HG02571 (cell line): ENCODE measurements around the gene ADARB1.

ENCODE experiments used
- ATAC-seq: cut with Tn5 transposase; IDR thresholded peaks from one replicate; pipeline ENCODE4 v1.9.1; 2021; ENCODE audit warnings: mild to moderate bottlenecking, moderate library complexity; ENCODE audit not compliant: unreplicated experiment

ADARB1 gene

DNA sequence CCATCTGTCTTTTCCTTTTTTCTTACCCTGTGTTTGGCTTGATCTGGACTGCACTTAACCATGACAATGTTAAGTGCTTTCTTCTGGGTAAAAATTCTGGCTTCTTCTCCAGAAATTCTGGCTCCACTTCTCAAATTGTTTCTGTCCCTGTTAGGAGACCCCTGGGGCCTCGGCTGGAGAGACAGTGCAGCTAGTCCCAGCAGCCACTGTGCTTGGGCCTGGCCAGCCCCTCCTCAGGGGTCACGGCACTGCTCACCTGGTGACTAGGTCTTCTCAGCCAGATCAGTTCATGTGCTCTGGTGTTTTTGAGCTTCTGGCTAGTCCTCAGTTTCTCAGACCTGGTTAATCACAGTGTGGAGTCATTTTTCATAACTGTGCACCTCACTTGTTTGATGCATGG is 72.4 kb downstream of the ADARB1 start:
- ATAC-seq, result no peak

DNA sequence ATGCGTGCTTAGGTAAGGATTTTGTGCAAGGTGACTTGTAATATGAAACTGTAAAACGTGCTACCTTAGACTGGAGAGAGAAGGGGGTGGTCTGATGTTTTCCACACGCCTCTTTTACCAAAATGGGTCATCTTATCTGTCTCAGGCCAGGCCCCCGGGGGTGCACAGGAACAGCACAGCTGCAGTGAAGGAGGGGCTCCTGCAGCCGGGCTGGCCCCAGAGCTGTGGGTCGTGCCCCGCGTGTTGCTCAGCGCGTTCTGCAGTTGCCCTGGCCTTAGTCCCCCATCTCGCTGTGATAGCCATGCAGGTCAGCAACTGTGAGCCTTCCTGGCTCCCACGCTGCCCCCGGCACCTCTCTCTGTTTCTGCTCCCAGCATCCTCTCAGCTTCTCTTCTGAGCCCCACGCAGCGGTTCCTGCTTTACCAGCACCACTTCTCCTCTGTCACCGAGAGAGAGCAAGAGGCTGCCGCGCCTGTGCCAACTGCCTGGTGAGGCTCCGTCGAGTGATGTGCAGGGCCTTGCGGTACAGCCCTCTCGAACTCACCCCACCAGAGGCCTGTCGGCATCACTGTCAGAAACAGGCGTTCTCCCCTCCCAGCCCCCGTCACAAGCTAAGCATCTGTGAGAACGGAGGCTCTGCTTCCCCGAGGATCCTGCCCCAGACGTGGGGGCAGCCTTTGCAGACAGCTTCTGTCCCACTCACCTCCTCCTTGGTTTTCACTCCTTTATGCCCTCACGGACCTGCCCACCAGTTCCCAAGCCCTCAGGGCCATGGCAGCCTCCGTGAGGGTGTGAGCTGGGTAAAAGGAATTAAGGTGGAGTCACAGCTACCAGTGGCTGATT is 73.3 kb downstream of the ADARB1 start:
- ATAC-seq, result no peak

DNA sequence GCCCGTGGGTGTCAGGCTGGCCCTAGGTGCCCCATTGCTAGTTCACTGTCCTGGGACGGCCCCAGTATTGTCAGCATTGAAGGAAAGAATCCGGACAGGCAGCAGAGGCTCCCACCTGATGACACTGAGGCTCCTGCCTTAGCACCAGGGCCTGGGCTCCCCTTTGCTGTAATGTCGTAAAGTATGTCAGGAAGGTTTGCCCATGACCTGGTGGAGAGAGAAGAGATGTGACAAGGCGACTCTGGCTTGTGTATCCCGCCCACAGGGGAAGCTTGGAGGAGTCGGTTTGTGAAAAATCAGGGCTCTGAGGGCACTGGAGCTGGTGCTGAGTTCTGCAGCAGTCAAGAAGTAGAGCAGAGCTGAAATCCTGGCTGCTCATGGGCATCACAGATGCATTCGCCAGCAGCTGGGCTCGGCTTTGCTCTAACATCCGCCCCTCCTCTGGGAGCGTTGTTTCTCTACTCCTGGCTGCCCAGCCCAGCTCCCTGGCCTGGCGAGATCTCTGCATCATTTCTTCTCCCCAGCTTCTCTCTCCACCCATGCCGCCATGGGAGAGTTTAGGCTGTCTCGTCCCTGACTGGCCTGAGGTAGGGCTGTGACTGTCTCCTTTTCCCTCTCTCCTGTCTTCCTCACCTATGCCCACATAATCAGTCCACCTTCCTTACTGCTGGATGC is 74.1 kb downstream of the ADARB1 start:
- no peak for ATAC-seq

DNA sequence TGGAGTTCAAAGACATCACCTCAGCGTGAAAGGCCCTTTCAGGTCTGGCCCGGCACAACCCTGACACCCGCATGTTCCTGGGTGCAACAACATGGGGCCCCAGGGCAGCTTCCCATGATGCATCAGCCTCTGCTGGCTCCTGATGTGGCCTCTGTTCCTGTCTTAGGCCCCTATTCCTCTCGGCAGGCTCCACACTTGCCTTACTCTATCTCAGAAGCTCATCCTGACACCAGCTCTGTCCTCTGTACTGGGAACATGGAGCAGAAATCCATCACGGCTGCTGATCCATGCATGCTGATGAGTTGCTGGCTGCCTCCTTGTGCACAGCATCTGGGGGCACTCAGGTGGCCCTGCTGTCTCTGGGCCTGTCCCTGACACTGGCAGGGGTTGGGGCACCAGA is 74.6 kb downstream of the ADARB1 start:
- no peak for ATAC-seq

DNA sequence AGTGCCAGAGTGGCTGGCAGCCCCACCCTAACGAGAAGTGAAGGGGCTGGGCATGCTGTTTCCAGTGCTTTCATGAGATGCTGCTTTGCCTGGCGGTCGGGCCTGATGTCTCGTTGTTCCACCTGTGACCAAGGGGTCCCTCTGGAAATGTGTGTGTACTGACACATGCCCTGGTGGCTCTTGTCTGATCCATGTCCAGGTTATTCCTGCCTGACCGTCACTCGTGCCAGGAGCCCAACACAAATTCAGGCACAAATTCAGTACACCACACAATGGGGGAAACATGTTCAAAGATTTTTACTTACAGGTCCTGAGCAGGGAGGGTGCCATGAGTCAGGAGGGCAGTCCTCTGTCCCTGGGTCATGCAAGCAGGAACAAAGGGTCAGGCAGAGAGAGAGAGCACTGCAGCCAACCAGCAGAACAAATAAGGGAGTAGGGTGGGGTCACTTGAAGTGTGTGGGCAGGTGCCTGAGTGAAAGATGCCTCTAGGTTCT is 76.3 kb downstream of the ADARB1 start:
- ATAC-seq, result no peak

DNA sequence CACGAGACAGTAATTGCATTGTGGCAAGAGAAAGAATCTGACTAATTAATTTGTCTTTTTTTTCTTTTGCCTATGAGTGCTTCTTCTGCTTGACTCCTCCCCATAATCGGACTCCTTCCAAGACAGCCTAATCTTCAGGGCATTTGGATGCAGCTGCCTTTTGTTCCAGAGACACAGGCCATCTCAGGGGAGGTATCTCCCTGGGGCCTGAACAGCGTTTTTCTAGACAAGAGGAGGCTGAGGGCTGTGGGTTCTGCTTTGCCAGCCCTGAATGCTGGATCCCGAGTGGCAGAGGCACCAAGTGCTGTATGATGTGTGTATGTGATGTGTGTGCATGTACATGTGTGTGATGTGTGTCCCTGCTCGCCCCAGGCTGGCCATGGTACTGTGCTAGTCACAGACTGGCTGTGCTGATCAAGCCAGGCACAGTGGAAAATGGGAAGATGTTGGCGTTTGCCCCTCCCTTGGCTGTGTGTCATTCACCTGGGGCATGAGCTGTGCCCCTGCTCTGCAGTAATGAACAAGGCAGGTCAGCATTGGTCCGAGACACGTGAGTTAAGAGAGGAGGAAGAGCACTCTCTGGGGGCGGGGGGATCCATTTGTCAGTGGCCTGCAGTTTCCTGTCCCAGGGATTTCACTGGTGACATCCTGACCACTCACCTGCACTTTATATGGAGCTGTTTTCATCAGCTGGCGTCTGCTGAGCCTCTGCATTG is 77.2 kb downstream of the ADARB1 start:
- ATAC-seq, result no peak

DNA sequence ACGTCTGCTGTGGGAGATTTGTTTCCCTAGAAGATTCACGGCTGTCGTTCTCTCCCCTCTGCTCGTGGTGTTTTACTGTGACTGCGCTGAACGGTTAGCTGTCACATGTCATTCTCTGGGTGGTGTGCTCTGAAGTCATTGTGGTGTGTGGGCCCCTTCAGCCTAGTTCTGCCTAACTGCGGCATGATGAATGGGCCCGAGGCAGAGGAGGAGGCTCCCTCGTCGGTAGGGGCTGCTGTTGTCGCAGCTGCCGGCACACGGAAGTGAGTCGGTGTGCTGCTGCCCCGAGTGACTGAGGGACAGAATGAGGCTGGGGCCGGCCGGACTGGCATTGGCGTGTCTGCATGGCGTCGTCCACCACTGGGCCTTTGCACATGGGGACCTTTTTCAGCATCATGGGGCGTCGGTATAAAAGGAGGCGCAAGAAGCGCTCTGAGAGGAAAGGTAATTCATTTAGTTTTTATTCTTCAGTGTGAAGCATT is 77.9 kb downstream of the ADARB1 start:
- ATAC-seq, result no peak

DNA sequence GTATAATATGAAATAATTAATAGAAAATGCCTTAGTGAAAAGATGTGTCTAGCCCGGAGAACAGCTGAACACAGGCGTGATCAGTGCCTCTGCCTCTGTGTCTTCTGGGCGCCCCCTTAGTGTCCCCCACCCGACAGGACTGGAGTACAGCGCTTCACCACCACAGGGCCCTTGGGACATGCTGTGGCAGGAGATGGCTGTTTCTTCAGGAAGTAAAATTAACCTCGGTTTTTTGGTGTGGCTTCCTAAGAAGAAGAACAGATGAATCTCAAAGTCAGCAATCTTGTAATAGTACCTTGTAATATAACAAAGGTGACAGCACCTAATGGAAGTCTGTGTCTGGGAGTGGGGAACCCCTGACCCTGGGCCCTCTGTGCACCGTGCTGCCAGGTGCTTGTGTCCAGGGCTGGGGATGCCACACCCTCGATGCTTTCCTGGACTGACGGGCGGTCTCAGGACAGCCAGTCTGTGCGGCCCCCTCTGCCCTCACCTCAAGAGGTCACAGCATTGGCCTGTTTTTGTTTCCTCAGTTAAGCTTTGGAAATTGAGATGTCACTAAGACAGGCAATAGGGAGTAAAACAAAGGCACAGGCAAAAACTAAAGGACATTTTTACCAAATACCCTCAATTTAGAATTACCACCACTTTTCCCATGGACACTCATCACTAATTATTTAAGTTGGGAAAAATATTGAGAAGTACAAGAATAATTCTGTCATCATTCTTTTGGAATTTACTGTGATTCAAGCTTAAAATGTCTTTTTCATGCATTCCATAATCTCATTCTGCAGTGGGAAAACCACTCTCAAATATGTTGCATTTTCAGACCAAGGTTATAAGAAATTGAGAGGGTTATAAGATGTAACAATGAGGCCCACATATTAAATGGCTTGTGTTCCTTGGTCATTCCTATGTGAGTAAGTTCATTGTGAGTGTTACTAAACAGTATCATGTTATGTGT is 79.3 kb downstream of the ADARB1 start:
- no peak for ATAC-seq

DNA sequence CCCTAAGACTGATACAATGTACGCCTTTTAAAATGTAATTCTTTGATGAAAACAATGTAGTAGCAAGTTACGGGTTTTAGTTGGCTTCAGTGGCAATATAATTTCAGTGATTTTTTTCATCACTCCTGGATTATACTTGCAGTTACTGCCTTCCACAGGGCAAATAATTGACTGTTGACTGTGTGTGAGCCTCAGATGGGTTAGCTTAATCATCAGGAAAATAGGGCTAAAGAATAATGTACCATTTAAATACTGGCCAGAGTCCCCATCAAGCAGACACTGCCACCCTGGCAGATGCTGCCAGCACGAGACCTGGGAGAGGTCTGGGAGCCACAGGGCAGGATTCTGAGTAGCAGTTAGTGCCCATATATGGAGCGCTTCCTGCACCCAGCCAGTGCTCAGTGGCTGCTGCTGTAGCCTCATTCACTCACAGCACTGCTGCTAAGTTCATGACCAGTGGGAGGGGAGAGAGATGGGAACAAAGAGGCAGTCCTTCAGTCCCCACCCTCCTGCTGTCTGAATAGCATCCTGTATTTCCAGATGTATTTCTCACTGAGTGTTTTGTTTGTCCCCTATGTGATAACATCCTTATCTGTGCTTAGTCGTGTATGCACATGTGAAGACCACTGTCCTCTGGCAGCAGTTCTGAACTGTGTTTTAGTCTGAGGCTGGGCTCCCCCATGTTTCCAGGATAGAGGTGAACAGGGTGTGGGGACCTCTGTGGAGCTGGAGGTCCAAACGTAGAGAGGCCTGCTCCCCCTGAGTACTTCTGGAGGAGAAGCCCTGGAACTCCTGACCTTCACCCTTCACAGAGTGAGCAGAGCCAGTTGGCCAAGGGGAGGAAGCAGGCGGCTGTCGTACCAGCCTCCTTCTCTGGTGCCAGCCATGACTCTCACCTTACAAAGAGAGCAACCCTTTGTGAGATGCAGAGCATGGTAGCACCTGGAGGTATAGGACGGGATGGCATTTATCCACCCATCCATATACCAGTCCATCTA is 80.4 kb downstream of the ADARB1 start:
- ATAC-seq, result no peak

DNA sequence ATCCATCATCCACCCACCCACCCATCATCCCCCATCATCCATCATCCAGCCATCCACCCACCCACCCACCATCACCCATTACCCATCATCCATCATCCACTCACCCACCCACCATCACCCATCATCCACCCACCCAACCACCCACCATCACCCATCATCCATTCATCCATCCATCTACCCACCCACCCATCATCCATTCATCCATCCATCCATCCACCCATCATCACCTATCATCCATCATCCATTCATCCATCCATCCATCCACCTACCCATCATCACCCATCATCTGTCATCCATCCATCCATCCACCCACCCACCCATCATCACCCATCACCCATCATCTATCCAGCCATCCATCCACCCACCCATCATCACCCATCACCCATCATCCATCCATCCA is 81.5 kb downstream of the ADARB1 start:
- no peak for ATAC-seq

DNA sequence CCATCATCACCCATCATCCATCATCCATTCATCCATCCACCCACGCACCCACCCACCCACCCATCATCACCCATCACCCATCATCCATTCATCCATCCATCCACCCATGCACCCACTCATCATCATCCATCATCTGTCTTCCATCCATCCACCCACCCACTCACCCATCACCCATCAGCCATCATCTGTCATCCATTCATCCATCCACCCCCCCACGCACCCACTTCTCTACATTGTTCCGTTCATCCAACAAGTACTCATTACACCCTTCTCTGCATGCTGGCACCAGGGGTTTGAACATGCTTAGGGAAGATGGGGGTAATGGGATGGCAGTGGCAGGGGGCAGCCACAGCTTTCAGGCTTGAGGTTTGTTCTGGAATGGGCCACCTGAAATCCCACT is 82.1 kb downstream of the ADARB1 start:
- ATAC-seq, result no peak

DNA sequence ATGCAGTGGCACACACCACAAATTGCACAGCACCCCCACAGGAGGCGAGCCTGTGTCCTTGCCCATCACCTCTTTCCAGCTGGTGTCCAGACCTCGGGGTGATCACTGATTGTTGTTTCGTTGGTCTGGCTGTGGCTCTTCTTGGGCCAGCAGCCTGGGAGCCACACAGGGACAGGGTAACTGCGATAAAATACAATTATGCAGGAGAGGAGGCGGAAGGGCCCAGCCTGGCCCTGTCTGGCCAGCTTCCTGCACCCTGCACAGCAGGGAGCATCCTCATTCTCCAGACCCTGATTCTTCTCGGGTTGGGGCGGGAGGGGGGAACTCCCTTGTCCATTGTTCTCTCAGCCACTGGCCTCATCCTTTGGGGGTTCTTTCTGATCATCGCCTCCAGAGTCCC is 83.6 kb downstream of the ADARB1 start:
- ATAC-seq, result no peak

DNA sequence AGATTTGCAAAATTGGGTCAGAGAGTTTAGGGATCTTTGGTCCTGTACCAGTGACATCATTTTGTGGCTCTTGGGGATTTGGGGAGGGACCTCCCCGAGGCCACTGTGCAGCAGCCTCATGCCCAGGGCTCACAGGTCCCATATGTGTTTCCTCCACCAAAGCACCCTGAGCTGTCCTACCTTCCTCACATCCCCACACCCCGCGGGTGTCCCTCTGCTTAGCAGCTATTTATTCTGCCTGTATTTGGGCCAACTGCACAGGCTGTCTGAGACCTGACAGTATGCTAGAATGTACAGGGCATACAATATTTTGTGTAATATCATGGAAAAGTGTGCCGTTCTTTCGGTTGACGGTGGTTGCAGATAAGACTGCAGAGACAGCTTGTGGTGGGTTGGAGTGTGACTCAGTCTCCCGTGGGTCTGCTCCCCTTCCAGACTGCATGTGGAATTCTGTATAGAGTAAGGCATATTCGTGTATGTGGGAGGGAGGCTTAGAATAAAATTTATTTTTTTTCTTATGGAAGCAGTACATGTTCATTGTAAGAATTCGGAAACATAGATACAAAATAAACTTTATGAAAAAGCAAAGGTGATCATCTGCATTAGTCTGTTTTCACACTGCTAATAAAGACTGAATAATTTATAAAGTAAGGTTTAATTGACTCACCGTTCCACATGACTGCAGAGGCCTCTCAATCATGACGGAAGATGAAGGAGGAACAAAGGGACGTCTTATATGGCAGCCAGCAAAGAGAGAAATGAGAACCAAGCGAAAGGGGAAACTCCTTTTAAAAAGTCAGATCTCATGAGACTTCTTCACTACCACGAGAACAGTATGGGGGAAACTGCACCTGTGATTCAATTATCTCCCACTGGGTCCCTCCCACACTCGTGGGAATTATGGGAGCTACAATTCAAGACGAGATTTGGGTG is 84.4 kb downstream of the ADARB1 start:
- no peak for ATAC-seq

DNA sequence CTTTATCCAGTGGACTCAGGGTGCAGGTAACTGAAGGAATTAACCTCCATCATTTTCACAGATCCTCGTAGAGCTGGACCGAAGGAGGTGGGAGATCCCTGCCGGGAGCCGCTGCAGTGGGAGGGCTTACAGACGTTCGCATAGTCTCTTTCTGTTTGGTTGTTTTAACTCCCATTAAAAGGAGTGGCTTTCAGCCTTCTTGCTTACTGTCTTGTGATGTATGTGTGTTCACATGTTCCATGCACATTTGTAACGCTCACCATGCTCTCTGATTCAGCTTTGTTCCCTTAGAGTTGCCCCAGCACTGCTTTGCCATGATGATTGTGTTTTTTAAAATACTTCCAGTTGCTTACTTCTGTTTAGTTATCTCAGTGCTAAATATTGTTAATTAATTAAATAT is 85.8 kb downstream of the ADARB1 start:
- no peak for ATAC-seq

DNA sequence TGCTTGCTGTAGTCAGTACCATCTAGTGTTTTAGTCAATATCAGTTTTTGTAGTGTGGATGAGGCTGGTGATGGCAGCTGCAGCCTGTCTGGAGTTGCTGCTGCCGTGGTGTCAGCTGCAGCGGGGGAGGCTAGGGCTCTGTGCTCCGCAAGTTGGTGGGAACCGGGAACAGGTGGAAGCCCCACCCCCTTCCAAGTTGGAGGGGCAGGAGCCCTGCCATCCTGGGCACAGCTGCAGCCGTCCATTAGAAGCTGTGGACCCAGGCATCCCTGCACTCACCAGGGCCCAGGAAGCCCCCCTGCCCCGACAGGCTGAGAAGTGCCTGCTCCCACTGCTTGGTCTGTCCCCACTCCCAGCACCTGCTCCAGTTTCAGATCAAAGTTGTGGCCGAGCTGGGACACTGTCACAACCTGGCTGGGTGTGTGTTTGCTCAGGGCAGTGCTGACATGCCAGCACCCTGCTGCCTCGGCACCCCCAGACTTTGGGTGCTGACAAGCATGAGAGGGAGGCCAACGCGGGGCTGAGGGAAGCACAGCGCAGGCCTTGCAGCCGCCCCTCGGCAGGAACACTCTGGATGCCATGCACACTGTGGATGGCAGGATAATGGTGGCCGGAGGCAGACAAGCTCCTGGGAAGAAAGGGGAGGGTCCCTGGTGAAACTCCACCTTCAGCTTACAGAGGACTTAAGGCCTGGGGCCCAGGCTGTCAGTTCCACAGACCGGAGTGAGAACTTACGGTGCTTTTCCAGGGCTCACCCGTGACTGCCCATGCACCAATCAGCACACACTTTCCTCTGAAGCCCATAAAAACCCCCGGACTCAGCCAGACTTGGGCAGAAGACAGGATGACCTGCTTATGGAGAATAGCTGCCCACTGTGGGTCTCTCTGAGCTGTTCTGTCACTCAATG is 86.9 kb downstream of the ADARB1 start:
- no peak for ATAC-seq

DNA sequence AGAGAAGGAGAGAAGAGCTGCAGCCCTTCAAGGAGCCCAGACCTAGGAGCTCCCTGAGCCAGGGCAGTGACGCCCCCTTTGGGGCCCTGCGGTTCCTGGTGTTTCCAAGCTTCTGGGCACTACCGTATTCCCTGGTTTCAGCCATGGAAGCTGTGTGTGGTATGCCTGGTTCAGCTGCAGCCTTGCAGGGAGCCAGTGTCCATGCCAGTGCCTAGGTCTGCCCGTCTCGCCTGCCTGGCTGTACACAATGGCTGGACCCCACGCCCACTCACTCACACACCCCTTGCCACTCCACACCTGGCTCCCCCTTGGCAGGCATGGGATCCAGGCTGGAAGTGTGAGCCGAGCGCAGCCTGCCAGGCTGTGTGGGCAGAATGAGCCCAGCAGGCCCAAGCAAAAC is 87.7 kb downstream of the ADARB1 start:
- ATAC-seq, result no peak

DNA sequence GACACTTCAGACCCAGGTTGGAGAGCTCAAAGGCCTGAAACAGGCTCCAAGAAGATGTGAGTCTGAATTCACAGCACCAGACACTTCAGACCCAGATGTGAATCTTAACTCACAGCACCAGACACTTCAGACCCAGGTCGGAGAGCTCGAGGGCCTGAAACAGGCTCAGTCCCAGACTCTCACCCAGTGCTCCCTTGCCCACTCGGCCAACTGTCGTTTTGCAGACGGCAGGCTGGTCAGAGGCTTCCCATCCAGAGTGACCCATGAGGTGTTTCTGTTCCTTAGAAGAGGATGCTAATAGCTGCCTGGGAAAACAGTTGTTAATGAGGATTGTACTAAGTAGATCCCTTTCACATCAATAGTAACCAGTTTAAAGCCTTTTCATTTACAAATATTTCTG is 88.4 kb downstream of the ADARB1 start:
- no peak for ATAC-seq
